Epidermal melanocyte (primary cell): ENCODE results near the gene GALE.

Experiments used
- DNase-seq: peaks from one replicate; pipeline ENCODE4 v3.0.0; 2011; ENCODE audit warnings: low spot score; ENCODE audit not compliant: insufficient read length

GALE gene

DNA sequence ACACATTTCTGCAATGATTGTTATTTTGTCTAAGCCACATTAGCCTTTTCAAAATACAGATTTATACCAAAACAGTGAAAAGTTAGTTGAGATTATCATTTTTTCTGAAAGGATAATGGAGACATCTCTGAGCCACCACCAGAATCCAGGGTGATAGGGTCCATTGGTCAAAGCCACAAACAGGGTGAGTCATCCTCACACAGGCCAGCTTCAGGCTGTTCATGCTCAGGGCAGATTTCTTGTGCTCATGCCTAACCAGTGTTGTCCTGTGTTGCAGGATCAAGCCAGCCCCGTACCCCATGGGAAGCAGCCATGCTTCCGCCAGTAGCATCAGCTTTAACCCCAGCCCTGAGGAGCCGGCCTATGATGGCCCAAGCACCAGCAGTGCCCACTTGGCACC, 43.9 kb downstream of the GALE start:
- DNase-seq, result no peak

- DNase-seq, result no peak
These were observed 47.6 kb downstream of the GALE start for GRCh38 chr1:23752909-23753308.

- no peak for DNase-seq
These were observed 48.7 kb downstream of the GALE start for GRCh38 chr1:23751815-23752200.

DNA sequence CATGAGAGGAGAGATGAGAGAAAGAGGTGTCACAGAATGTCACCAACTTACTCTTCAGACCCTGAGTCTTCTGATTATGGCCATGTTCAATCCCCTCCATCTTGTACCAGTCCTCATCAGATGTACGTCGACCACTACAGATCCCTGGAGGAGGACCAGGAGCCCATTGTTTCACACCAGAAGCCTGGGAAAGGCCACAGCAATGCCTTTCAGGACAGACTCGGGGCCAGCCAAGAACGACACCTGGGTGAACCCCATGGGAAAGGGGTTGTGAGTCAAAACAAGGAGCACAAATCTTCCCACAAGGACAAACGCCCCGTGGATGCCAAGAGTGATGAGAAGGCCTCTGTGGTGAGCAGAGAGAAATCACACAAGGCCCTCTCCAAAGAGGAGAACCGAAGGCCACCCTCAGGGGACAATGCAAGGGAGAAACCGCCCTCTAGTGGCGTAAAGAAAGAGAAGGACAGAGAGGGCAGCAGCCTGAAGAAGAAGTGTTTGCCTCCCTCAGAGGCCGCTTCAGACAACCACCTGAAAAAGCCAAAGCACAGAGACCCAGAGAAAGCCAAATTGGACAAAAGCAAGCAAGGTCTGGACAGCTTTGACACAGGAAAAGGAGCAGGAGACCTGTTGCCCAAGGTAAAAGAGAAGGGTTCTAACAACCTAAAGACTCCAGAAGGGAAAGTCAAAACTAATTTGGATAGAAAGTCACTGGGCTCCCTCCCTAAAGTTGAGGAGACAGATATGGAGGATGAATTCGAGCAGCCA, 49.3 kb downstream of the GALE start:
- DNase-seq, result peak; percentile 49

GRCh38 chr1:23748016-23748415, 52.5 kb downstream of the GALE start:
- no peak for DNase-seq
